ENCODE results near the gene ARID1B. TPM values are rescaled to one million over a fixed set of nuclear protein-coding genes. Genes with fewer than 3 reads are reported as not detected.

Gene ARID1B
- total RNA-seq, 1 experiment from 2014 or later: 24.2 TPM

- intact Hi-C loops (cut with micrococcal nuclease): loop anchor here (2.0 kb wide), 3 partner anchors 27 to 335 kb away; no protein-coding TSS in a partner anchor
- Histone ChIP-seq H3F3A (ENCODE audit: low read length, unreplicated experiment) (no peaks in the 10 kb centered on the region), H3K9me2 (replicated peaks; ENCODE audit: low read length) (no peaks in the 10 kb centered on the region), H3K27ac (ENCODE audit: low read length) (peak overlapping the region; percentile 90), H3K9ac (ENCODE audit: low read length) (peak overlapping the region; percentile 96), H3K27me3 (ENCODE audit: low read length) (no peaks in the 10 kb centered on the region), H4K20me1 (ENCODE audit: low read length) (no peaks in the 10 kb centered on the region), H3K4me3 (ENCODE audit: low read length) (peak overlapping the region; percentile 92), H3K79me2 (ENCODE audit: low read length) (peaks cover 68% of the 10 kb centered on the region), H3K36me3 (ENCODE audit: low read depth, low read length) (no peaks in the 10 kb centered on the region), H2AFZ (ENCODE audit: low read length) (peak overlapping the region; percentile 98), H3K4me2 (ENCODE audit: low read length) (peak overlapping the region; percentile 97), H3K9me3 (ENCODE audit: low read length) (no peaks in the 10 kb centered on the region), H3K4me1 (ENCODE audit: insufficient read depth, low read length) (peaks cover 8% of the 10 kb centered on the region)
- TF ChIP-seq CTCF (conservative IDR thresholded peaks at IDR 0.05; ENCODE audit: low read depth, low read length) (peak; percentile 40; the same call in 1 of the 2 replicates), EZH2phosphoT487 (IDR thresholded peaks at IDR 0.05; ENCODE audit: borderline replicate concordance, low read length) (no peak)
- ATAC-seq (peak; percentile 84), DNase-seq (peak; percentile 80)
- CTCF ChIA-PET: interaction anchor here (0.6 kb wide), 1 partner anchor 224 kb away, joined by 3 read pairs; no protein-coding TSS in a partner anchor
- POLR2A ChIA-PET (ENCODE audit: unreplicated experiment): no interaction called here
- no TSS peak for BruUV-seq (replicated peaks)
Measured at GRCh38 chr6:157021344-157021992, 244.3 kb downstream of the ARID1B start.

- Histone ChIP-seq H3K4me2 (ENCODE audit: low read length) (peak overlapping the region; percentile 97), H4K20me1 (ENCODE audit: low read length) (no peaks in the 10 kb centered on the region), H3F3A (ENCODE audit: low read length, unreplicated experiment) (no peaks in the 10 kb centered on the region), H3K9ac (ENCODE audit: low read length) (peak overlapping the region; percentile 96), H3K36me3 (ENCODE audit: low read depth, low read length) (no peaks in the 10 kb centered on the region), H3K4me1 (ENCODE audit: insufficient read depth, low read length) (peaks cover 8% of the 10 kb centered on the region), H3K27ac (ENCODE audit: low read length) (peak overlapping the region; percentile 90), H3K79me2 (ENCODE audit: low read length) (peaks cover 62% of the 10 kb centered on the region), H3K4me3 (ENCODE audit: low read length) (peak overlapping the region; percentile 92), H3K9me2 (replicated peaks; ENCODE audit: low read length) (no peaks in the 10 kb centered on the region), H3K27me3 (ENCODE audit: low read length) (no peaks in the 10 kb centered on the region), H3K9me3 (ENCODE audit: low read length) (no peaks in the 10 kb centered on the region), H2AFZ (ENCODE audit: low read length) (peak overlapping the region; percentile 98)
- ChIA-PET CTCF (interaction anchor here (0.6 to 0.7 kb wide), 2 partner anchors 158 to 225 kb away, joined by 3 read pairs; no protein-coding TSS in a partner anchor), POLR2A (ENCODE audit: unreplicated experiment) (no interaction called here)
- ATAC-seq: peak; percentile 67
- intact Hi-C loops (cut with micrococcal nuclease): loop anchor here (2.0 kb wide), 3 partner anchors 27 to 335 kb away; no protein-coding TSS in a partner anchor
- DNase-seq: peak; percentile 74
- BruUV-seq (replicated peaks): TSS peak; percentile 50
- no peak for TF ChIP-seq CTCF (conservative IDR thresholded peaks at IDR 0.05; ENCODE audit: low read depth, low read length)
- TF ChIP-seq EZH2 (IDR thresholded peaks at IDR 0.05; ENCODE audit: low read length, unreplicated experiment): no peak
- no peak for TF ChIP-seq EZH2phosphoT487 (IDR thresholded peaks at IDR 0.05; ENCODE audit: borderline replicate concordance, low read length)
Measured at GRCh38 chr6:157021993-157022740, 245.0 kb downstream of the ARID1B start.
